ENCODE measurements around the gene SLC37A1.
"Not testable (repeated sequence)": the region's sequence is repeated elsewhere in the genome, so short reads cannot be mapped to it uniquely, and the experiment has no call there.

Gene SLC37A1

DNA sequence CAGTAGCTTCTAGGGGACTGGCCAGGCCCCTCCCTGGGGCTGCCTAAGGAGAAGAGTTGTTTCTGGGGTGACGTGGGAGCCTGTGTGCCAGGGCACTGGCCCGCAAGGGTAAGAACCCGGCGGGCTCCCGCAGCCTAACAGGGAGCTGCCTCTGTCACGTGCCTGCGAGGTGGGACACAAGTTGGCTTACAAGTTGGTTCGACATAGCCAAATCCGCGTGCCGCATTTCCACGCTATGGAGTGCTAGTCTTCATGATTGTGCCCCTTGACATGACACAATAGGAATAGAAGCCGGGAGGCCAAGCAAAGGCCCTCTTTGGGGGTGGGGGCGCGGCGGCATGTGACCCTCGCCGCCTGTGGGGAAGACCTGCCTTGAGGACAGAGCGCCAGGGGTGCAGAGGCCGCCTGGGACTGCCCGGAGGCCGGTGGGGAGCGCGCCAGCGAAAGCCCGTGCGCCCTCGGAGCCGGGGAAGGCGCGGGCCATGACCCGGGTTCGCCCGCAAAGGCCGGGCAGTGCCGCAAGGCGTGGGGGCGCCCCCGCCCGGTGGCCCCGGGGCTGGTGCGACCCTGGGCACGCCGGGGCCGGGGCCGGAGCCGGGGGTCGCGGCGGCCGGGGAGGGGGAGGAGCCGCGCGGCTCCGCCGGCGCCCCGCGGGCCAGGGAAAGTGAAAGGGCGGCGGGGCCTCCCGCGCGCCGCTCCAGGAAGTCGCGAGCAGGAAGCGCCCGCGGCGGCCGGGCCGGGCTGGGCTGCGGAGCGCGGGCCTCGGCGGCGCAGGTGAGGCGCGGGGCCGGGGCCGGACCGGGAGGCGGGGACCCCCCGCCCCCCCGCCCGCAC lies at the start of gene SLC37A1:
Gene SLC37A1, plus strand, starts transcription at position 702 of the 834 bp plus-strand sequence. CDS start 4,603 bp downstream, outside the sequence.
- DNase-seq, result no peak

DNA sequence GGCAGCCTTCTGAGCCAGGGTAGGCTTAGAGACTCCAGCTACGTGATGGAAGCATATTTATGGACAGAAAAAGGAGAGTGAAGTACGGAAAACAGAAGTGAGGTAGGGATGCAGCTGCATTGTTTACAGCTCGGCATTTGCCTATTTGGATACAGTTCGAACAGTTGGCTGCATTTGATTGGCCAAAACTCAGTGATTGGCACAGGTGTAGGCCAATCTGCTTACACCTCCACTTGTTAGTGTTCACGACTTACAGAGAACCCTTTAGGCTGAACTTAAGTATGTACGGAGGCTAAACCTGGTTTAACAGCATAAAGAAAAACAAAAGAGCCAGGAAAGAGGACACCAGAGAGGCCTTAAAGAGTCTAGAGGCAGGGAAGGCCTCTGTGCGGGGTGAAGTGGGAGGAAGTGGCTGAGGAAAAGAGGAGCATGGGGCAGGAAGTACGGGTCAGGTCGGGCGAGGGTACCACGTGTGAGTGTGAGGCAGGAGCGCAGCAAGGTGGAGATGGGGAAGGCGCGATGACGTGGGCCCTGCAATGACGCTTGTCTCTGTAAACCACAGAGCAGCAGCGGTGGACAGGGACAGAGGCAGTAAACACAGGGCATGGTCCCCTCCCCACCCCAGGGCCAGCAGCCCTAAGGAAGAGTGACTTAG lies 49.7 kb upstream of the SLC37A1 start:
- peak; percentile 57 for DNase-seq

DNA sequence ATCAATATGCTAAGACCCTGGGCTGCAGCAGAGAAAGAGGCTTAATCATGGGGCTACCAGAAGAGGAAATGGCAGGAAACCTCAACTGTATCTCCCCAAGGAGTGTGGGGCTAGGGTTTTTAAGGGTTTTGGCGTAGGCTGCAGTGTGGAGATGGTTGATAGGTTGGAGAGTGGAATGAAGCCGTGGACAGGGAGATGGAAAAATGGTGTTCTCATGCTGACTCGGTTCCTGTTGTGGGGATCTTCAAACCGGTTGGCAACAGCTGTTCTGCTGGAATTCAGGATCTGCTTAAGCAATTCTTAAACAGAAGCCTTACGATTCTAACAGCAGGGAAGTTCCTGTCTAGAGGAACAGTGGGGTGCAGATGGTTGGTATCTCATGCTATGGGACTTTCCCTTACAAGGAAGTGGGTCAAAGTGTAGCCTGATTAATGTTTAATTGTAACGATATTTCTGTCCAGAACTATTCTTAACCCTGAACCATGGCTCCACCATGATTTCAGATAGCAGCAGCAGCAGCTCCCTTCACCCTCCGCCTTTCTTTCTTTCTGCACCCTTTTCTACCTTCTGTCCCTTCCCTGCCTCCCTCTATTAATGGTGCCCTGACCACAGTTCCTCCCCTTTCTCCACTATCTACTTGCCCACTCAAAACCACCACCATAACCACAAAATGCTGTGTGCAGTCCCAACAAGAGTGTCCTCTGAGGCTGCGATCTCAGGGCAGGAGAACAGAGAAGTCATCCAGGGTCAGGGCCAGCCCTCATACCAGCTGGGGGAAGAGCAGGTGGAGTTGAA lies 48.4 kb upstream of the SLC37A1 start:
- no peak for DNase-seq

DNA sequence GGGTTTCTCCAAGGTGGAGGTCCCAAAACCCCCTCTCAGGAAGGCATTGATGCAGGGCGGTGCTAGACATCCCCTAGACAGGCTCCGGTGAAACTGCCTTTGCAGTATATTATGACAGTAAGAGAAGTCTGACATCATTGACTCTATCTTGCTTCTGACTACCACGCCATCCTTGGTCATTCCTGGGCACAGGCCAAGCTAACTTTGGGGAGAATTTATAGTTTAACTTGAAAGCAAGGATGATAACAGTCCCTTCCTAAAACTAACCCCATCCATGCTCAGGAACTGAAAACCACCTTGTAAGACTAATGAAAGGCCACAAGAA lies 47.9 kb upstream of the SLC37A1 start:
- no peak for DNase-seq

DNA sequence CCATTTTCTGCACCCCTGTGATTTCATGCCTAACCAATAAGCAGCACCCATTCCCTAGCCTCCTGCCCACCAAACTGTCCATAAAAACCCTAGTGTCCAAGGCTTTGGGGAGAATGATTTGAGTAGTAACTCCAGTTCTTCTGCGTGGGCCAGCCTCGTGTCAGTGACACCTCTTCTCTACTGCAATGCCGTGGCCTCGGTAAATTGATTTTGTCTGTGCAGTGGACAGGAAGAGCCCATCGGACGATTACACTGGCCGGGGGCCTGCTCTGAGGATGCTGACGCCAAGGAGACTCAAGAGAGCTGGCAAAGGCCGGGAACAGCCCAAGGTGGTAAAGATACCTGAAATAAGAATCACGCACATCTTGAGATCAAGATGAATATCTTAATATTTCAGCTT lies 47.0 kb upstream of the SLC37A1 start:
- no peak for DNase-seq

DNA sequence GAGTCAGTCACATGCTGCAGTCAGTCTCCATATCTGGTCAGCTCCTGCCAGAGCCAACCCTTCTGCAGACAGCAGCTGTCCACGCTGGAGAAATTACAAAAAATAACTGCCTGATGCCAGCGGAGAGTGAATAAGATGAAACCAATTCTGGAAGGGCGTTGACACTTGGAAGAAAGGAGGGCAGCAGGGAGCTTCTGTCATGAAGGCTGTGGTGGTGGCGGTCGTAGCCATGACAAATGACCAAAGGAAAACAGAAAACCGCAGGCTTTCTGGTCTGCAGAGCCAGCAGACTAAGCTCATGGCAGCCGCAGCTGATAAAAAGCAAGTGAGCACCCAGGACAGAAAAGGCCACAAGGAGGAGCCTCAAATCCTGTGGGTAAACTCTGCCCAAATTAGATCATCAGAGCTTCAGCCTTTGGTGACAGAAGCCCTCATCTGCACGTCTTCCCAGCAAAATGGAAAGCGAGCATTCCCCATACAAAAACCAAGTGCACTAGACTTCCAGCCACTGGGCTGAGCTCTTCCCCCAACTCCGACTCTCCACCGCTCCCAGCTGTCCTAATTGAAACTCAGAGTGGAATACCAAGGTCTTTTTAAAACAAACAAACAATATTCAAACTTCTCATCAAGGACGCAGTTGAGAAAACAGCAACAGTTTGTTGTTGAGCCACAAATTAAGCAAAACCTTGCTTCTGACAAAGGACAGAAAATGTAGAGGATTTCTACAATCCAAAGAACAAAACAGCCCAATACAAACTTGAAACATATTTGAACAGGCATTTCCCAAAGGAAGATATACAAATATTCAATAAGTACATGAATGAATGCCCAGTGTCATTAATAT lies 46.3 kb upstream of the SLC37A1 start:
- DNase-seq, result no peak

DNA sequence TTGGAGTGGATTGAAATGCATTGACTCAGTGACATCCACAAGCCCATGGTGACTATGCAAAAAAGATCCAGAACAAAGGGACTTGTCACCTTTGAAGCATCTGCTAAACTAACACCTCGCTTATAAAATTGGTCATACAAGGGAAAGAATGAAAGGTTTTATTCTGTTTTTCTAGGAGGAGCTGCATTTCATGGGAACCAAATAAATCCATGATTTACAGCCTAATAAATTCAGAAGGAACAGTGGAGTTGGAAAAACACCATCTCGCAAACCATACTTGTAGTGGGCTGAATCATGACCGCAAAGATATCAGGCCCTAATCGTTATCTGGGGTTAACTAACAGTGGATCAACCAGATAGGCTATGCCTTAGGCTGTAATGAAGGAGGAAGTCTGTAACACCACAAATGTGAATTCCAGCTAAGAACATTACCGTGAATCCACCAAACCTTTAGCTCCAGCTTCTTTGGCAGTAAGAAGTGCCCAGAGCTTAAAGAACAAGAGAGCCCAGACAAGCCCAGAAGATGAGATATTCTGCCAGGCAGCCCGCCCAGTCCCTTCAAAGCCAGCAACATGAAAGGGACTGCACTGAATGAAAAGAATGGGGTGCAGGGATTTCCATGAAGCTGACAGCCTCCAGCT lies 45.0 kb upstream of the SLC37A1 start:
- DNase-seq, result no peak

DNA sequence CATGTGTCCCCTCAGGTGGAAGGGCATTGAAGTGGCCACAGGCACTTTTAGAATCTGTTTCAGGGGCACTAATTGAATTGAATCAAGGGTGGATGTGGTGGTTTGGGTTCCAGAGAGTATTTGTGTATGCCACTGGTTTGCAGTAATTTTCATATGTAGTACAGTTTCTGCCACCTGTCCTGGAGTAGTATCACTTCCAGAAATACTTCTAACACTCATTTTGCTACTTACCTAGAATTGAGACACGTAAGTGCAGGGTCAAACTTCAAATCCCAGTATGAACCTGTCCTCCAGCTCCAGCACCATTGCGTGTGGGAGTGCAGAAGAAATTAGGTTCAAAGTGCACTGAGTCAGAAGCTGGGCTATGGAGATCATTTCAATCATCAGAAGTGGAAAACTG lies 44.4 kb upstream of the SLC37A1 start:
- no peak for DNase-seq

DNA sequence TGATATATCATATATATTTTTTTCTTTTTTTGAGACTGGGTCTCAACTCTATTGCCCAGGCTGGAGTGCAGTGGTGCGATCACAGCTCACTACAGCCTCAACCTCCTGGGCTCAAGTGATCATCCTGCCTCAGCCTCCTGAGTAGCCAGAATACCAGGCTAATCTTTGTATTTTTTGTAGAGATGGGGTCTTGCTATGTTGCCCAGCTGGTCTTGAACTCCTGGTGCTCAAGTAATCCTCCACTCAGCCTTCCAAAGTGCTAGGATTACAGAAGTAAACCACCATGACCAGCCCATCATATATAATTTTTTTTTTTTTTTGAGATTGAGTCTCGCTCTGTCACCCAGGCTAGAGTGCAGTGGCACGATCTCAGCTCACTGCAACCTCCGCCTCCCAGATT lies 43.9 kb upstream of the SLC37A1 start:
- DNase-seq, result not testable (repeated sequence)

DNA sequence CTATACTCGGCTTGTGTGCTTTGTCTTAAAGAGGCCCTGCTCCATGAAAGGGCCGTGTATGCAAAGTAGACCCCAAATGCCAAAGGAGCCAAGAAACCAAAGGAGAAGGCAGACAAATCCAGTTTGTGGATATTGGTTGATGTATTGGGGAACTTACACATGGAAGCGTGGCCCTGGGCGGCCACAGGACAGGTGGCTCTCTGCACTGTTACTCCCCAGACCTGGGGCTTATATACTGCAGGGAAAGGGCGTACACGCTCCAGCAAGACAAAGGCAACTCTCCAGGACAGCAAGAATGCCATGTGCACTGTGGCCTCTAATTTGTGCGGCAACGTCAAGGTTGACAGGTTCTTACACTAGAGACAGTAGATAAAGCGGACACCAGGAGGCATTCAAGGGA lies 42.4 kb upstream of the SLC37A1 start:
- DNase-seq, result no peak

DNA sequence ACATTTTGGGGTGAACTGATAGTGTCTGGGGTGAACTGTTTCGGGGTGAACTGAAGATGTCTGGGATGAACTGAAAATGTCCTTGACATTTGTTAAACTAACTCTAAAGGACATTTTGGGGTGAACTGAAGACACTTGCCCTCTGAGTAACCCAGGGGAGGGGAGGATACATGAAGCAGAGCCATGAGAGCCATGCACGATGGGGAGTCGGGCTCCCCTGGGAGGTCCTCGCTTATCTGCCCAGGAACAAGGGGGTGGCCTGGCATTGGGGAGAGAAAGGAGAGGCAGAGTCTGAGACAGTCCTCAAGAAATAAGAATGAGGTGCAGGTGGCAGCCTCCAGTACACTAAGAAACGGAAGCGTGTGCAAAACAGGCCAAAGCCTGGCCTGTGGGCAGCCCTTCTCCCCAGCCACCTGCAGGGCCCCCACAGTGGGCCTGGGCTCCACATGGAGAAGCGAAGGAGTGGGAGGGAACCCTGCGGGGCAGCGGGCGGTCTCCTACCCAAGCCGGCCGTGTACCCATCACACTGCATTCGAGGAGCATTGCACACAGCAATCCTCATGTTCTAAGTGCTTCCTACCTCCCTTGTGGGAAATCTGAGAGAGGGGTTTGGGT lies 41.8 kb upstream of the SLC37A1 start:
- no peak for DNase-seq

DNA sequence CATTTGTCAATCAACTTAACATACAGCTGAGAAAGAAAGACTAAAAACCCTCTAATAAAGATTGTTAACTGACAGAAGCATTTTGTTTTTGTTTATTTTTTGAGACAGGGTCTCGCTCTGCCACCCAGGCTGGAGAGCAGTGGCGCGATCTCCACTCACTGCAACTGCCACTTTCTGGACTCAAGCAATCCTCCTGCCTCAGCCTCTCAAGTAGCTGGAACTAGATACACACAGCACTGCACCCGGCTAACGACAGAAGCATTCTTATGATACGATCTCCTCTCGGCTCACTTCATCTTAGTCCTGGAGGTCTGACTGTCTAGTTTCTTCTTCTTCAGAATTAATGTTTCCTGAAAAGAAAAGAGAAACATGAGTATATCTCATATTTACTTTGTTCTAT lies 41.1 kb upstream of the SLC37A1 start:
- DNase-seq, result no peak

DNA sequence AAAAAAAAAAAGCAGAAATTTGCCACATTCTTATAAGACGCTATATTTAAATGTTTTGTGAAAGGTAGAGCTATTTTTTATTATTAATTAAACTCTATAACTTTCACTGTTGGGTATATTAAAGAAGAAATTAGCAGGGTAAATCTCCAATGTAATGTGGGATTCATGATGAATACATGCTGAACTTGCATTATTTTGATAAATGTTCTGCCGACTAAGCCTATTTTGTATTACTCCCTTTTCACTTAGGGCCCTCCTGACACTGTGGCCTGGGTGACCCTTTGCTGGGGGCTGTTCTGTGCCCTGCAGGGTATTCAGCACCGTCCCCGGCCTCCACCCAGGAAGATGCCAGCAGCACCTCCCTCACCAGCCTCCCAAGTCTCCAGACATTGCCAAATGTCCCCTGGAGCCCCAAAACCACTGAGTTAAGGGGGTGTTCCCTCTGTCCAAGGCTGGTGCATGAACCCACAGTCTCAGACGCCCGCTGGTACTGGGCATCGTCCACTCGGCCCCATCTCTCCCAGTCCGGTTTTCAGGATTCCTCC lies 40.1 kb upstream of the SLC37A1 start:
- no peak for DNase-seq

DNA sequence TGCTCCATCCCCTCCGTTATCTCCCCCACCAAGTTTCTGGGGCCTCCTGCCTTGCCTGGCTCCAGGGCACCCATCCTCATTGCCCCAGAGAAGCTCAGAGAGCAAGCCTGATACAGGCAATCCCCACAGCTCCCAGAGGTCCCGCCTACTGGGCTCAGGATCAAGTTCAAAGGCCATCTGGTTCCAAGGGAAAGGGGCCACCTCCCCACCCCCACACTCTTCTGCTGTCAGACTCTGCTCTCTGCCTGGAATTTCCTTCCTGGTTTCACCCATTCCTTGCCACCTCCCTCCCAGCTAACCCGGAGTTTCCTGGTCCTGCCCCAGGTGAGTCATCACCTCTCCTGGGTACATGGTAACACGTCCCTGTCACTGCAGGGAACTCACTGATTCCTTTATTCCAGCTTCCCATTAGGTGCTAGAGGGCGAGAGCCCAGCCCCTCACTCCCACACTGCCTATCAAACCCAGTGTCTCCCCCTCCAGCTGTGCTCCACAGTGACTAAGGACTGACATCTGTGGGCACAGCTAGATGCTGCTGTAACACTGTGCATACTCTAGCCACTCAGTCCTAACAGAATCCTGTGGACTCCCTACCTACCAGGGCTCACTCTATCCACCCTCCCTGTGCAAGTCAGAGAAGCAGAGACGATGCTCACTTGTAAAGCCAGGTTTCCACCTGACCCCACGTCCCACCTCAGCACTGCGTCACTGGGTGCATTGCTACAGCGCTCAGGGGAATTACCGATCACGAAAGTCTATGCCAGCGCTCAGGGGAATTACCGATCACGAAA lies 39.4 kb upstream of the SLC37A1 start:
- DNase-seq, result no peak

DNA sequence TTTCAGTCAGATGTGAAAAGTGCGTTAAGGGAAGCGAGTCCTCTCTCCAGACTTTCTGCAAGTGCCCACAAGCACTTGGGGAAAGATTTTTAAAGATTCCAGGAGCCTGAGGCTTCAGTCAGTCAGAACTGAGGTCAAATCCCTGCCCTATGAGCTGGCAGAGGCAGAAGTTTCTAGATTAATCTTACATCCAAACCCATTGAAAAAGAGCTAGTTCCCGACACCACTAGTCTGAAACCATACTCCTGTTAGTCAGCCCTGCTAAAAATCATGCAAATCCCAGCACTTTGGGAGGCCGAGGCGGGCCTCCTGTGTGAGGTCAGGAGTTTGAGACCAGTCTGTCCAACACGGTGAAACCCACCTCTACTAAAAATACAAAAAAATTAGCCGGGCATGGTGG lies 38.6 kb upstream of the SLC37A1 start:
- no peak for DNase-seq

DNA sequence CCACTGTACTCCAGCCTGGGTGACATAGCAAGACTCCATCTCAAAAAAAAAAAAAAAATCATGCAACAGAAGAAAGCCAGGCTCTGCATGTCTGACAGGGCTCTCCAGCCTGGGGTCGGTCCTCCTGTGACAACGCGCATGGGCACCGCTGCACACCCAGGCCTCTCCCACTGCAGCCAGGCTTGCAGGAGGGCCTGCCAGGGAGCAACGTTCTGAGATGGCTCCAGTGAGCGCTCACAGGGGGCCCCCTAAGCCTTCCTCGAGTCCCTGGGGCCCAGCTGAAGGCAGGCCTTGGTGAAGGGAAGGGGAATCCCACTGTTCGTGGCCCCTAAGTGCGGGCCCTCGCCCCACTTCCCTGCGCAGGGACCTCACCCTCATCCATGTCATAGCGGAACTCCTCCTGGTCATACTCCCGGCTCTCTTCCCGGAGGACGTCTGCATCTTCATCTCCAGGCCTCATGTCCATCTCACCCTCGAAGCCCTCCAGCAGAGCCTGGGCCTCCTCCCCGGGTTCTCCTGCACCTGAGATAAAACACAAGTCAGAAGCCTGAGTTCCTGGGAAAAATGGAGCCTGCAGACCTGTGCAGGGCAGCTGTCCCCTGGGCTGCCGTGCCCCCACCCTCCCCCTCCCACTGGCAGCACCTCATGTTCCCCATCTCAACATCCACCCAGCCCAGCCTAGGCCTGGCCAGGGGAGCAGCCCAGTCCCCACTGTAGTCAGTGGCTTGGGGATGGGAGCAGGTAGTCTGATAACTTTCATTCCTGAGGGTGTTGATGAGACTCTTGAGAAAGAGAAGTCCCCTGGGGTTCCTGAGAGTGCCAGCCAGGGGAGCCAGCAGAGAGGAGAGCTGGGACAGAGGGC lies 37.9 kb upstream of the SLC37A1 start:
- no peak for DNase-seq

DNA sequence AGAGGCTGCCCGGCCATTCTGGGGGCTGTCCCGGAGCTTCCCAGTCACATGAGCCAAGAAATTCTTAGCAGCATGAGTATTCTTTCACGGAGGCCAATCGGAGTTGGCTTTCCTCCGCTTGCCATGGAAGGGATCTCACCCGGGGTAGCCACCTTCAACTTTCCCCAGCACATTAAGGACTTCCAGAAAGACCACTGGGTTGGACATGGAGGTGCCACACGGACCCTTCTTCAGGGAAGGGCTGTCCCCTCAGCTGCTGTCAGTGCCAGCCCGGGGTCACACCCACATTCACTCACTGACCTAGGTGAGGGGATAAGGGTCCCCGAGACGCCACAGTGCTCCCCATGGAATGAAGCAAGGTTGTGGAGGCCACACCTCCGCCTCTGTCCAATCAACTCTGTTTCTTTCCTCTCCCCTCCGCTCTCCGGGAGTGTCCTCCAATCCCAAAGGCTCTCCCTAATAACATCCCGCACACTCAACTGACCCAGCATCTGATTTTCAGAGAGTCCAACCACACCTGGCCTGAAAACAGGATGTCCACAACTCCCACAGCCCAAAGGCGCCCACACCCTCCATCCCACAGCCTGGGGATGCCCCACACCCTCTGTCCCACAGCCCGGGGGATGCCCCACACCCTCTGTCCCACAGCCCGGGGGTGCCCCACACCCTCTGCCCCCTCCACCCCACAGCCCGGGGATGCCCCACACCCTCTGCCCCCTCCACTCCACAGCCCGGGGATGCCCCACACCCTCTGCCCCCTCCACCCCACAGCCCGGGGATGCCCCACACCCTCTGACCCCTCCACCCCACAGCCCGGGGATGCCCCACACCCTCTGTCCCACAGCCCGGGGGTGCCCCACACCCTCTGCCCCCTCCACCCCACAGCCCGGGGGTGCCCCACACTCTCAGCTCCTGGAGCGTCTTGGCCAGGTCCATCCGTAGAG lies 37.0 kb upstream of the SLC37A1 start:
- no peak for DNase-seq

DNA sequence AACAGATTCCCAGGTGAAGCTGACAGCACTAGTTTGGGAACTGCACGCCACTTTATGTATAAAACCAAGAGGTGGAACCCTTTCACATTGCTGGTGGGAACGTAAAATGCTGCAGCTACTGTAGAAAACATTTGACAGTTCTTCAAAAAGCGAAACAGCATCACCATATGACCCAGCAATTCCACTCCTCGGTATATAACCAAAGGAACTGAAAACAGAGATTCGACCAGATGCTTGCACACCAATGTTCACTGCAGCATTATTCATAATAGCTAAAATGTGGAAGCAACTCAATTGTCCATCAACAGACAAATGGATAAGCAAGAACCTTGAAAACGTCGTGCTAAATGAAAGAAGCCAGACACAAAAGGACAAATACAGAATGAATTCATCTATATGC lies 35.1 kb upstream of the SLC37A1 start:
- no peak for DNase-seq

DNA sequence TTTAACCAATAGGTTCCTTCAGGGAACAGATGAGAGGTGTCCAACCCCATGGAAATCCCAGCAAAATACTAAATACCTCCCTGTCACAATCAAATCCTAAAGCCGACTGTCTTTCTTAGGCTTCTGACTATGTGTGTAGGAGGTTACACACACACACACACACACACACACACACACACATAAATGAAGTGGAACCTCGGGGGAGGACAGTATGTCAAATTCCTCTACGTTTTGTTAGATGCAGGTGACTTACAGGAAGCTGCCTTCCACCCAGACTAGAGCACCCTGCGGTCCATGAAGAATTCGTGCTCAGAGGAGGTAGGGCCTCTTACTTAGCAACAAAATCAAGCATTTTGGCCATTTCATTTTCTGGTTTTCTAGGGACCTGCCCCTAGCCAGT lies 34.1 kb upstream of the SLC37A1 start:
- no peak for DNase-seq
